ENCODE data around the gene MGMT.

MGMT gene

GRCh38 chr10:129784291-129784690 is 317.2 kb downstream of the MGMT start:
- in situ Hi-C loops (cut with HindIII; ENCODE audit: low sequenced_read_pairs) = no loop called here
- H3K4me3 ChIP-seq (ENCODE audit: low read depth, low read length) = no peak overlapping the region
- TF ChIP-seq CTCF (IDR thresholded peaks at IDR 0.05; ENCODE audit: low read depth, low read length) = no peak
- DNase-seq (ENCODE audit: low read depth, low spot score) = no peak

- DNase-seq (ENCODE audit: low read depth, low spot score) = no peak
- H3K4me3 ChIP-seq (ENCODE audit: low read depth, low read length) = no peak overlapping the region
- in situ Hi-C loops (cut with HindIII; ENCODE audit: low sequenced_read_pairs) = no loop called here
- TF ChIP-seq CTCF (IDR thresholded peaks at IDR 0.05; ENCODE audit: low read depth, low read length) = no peak
Measured at GRCh38 chr10:129784891-129785290, 317.9 kb downstream of the MGMT start.

GRCh38 chr10:129785536-129785981 is 318.5 kb downstream of the MGMT start:
- in situ Hi-C loops (cut with HindIII; ENCODE audit: low sequenced_read_pairs) = no loop called here
- no peak for TF ChIP-seq CTCF (IDR thresholded peaks at IDR 0.05; ENCODE audit: low read depth, low read length)
- H3K4me3 ChIP-seq (ENCODE audit: low read depth, low read length) = no peak overlapping the region
- DNase-seq (ENCODE audit: low read depth, low spot score) = no peak

GRCh38 chr10:129786216-129786615 is 319.2 kb downstream of the MGMT start:
- H3K4me3 ChIP-seq (ENCODE audit: low read depth, low read length) = no peak overlapping the region
- in situ Hi-C loops (cut with HindIII; ENCODE audit: low sequenced_read_pairs) = no loop called here
- no peak for TF ChIP-seq CTCF (IDR thresholded peaks at IDR 0.05; ENCODE audit: low read depth, low read length)
- no peak for DNase-seq (ENCODE audit: low read depth, low spot score)

- no peak overlapping the region for H3K4me3 ChIP-seq (ENCODE audit: low read depth, low read length)
- TF ChIP-seq CTCF (IDR thresholded peaks at IDR 0.05; ENCODE audit: low read depth, low read length) = no peak
- DNase-seq (ENCODE audit: low read depth, low spot score) = no peak
- in situ Hi-C loops (cut with HindIII; ENCODE audit: low sequenced_read_pairs) = no loop called here
Measured at GRCh38 chr10:129787557-129787956, 320.5 kb downstream of the MGMT start.

- H3K4me3 ChIP-seq (ENCODE audit: low read depth, low read length) = no peak overlapping the region
- in situ Hi-C loops (cut with HindIII; ENCODE audit: low sequenced_read_pairs) = no loop called here
- DNase-seq (ENCODE audit: low read depth, low spot score) = no peak
- TF ChIP-seq CTCF (IDR thresholded peaks at IDR 0.05; ENCODE audit: low read depth, low read length) = no peak
Measured at GRCh38 chr10:129788215-129788614, 321.2 kb downstream of the MGMT start.

Measured in astrocyte of the spinal cord (primary cell).